Measurements from ENCODE around the gene SIGLEC7.

SIGLEC7 gene

DNA sequence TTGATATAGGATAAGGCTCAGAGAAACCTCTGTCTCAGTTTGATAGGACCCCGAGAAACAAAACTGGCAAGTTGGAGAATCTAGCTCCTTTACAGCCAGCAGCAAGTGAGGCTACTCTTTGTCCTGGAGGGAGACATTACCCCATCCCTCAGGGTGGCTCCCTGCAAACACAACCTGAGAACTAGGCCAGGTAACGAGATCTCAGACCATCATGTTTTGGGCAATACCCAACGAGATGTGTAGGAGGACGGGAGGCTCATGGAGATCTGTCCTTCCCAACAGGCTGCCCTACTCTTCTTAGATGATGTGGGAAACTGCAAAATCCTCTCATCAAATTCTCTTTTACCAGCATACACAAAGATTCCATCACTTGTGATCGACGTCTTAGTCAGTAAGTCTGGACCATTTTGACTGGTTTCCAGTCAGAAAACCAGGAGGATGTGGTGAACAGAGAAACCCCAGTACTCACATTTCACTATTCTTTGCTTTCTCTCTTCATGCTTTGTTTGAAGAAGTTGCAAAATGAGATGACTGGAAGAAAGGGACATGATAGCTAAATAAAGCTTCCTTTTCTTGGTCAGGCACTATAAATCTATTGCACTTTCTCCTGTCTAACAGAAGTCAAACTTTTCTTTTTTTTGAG, 27.9 kb upstream of the SIGLEC7 start:
- no peak for TF ChIP-seq CTCF (IDR thresholded peaks at IDR 0.05; ENCODE audit: low read depth, low read length)
- no peak overlapping the region for H3K4me3 ChIP-seq (replicated peaks in 1 of 2; ENCODE audit: low read depth in 2 of 2, low read length in 2 of 2)
- no peak for DNase-seq (ENCODE audit: low read depth in 2 of 2)

DNA sequence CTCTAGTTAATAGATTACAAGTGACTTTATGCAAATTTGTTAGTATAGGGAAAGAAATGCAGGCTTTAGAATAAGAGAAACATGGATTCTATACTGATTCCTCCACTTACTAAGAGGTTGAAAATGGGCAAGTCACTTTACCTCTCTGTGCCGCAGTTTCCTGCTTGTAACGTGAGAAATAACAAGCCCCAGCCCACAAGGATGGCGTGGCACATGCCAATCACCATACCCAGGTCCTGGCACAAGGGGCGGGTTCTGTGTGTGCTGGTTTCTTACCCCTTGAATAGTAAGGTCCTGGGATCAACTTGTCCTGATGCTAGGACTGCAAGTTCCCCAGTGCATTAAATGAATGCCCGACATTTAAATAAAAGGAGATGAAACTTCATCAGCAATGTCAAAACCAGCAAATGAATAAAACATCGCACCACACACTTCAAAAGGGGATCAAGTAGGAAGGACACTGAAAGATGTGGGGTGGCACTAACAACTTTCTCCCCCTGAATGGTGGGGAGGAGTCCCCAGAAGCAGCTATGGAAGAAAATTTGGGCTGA, 25.3 kb upstream of the SIGLEC7 start:
- no peak overlapping the region for H3K4me3 ChIP-seq (replicated peaks in 1 of 2; ENCODE audit: low read depth in 2 of 2, low read length in 2 of 2)
- no peak for TF ChIP-seq CTCF (IDR thresholded peaks at IDR 0.05; ENCODE audit: low read depth, low read length)
- DNase-seq (ENCODE audit: low read depth in 2 of 2) = no peak

DNA sequence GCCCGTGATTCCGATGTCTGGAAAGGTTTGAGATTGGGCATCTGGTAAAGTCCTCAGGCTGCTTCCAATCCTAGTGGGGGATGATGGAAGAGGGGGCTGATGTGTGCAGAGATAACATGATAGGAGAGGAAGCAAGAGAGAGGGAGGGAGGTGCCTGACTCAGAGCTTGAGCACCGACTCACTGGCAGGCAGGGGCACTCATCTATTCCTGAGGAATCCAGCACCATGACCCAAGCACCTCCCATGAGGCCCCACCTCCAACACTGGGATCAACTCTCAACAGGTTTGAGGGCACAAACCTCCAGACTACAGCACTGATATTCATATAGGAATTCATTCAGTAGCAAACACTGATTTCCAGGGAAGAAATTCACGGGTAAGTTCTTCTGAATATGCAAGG, 23.0 kb upstream of the SIGLEC7 start:
- H3K4me3 ChIP-seq (replicated peaks in 1 of 2; ENCODE audit: low read depth in 2 of 2, low read length in 2 of 2) = no peak overlapping the region
- TF ChIP-seq CTCF (IDR thresholded peaks at IDR 0.05; ENCODE audit: low read depth, low read length) = no peak
- no peak for DNase-seq (ENCODE audit: low read depth in 2 of 2)

DNA sequence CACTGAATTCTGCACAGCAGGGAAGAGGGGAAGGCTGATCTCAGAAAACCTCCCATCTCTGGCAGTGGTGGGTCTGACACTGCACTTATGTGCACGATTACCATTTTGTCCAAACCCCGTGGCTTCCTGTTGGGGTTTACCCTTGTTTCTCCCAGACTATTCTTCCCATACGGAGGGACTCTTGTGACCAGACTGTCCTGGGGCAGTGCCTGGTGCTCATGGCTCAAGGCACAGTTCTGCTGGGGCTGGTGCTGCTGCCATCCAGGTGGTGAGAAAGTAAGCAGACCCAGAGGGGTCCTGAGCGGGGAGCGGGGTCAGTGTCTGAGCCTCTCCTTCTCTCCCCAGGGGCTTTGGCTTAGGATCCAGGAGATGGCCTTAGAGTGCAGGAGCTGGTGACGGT, 22.5 kb upstream of the SIGLEC7 start:
- no peak overlapping the region for H3K4me3 ChIP-seq (replicated peaks in 1 of 2; ENCODE audit: low read depth in 2 of 2, low read length in 2 of 2)
- no peak for DNase-seq (ENCODE audit: low read depth in 2 of 2)

DNA sequence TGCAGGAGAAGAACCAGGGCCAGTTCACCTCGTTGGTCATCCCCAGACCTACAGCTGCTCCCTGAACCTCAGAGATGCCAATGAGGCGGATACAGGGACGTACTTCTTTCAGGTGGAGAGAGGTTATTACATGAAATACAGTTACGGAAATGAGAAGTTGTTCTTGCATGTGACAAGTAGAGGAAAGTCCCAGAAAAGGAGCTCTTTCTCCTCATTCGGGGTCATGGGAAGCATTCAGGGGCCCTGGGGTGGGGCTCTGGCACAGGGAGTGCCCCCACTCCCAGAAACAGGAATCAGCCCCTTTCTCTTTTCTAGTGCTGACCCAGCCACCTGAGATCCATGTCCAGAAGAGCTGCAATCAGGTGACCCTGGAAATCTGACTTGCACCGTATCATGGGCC, 21.9 kb upstream of the SIGLEC7 start:
- H3K4me3 ChIP-seq (replicated peaks in 1 of 2; ENCODE audit: low read depth in 2 of 2, low read length in 2 of 2) = no peak overlapping the region
- DNase-seq (ENCODE audit: low read depth in 2 of 2) = no peak
- TF ChIP-seq CTCF (IDR thresholded peaks at IDR 0.05; ENCODE audit: low read depth, low read length) = no peak

More for the DNA sequence above, 22.5 kb upstream of the SIGLEC7 start:
- no peak for TF ChIP-seq CTCF (IDR thresholded peaks at IDR 0.05; ENCODE audit: low read depth, low read length)

DNA sequence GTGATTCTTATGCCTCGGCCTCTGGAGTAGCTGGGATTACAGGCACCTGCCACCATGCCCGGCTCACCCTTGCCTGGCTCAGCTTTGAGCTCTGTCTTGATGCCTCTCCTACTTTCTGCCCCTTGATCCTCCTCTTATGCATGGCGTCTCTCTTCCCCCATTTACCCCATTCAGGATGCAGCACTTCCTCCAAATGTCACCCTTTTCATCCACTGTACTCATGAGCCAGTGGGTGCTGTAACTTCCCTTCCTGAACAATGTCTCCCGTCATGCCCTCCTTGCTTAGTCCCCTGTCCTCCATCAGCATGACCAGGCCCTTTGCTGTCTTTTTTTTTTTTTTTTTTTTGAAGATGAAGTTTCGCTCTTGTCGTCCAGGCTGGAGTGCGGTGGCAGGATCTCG, 20.8 kb upstream of the SIGLEC7 start:
- TF ChIP-seq CTCF (IDR thresholded peaks at IDR 0.05; ENCODE audit: low read depth, low read length) = no peak
- no peak for DNase-seq (ENCODE audit: low read depth in 2 of 2)
- H3K4me3 ChIP-seq (replicated peaks in 1 of 2; ENCODE audit: low read depth in 2 of 2, low read length in 2 of 2) = no peak overlapping the region

Data from cardiac fibroblast (primary cell).